ENCODE results near the gene PTCH1.

The PTCH1 gene

GRCh38 chr9:95497772-95498171, 19.0 kb downstream of the PTCH1 start:
- FAIRE-seq, result no peak

GRCh38 chr9:95496687-95497086, 20.1 kb downstream of the PTCH1 start:
- no peak for FAIRE-seq

- FAIRE-seq, result no peak
These were observed 20.8 kb downstream of the PTCH1 start for GRCh38 chr9:95495961-95496360.

GRCh38 chr9:95495529-95495928, 21.2 kb downstream of the PTCH1 start:
- FAIRE-seq, result no peak

GRCh38 chr9:95494416-95495371, 22.1 kb downstream of the PTCH1 start:
- no peak for FAIRE-seq

- no peak for FAIRE-seq
These were observed 22.8 kb downstream of the PTCH1 start for GRCh38 chr9:95494022-95494415.

- FAIRE-seq, result no peak
These were observed 23.4 kb downstream of the PTCH1 start for GRCh38 chr9:95493402-95493801.

GRCh38 chr9:95491543-95492320, 25.0 kb downstream of the PTCH1 start:
- FAIRE-seq, result no peak

GRCh38 chr9:95488954-95489353, 27.8 kb downstream of the PTCH1 start:
- FAIRE-seq, result no peak

GRCh38 chr9:95486318-95486717, 30.5 kb downstream of the PTCH1 start:
- no peak for FAIRE-seq

GRCh38 chr9:95484225-95484624, 32.5 kb downstream of the PTCH1 start:
- FAIRE-seq, result no peak

- FAIRE-seq, result no peak
These were observed 33.3 kb downstream of the PTCH1 start for GRCh38 chr9:95483431-95483830.

- FAIRE-seq, result no peak
These were observed 34.1 kb downstream of the PTCH1 start for GRCh38 chr9:95482621-95483020.

- FAIRE-seq, result no peak
These were observed 35.8 kb downstream of the PTCH1 start for GRCh38 chr9:95481000-95481399.

- FAIRE-seq, result no peak
These were observed 36.4 kb downstream of the PTCH1 start for GRCh38 chr9:95480346-95480745.

- no peak for FAIRE-seq
These were observed 37.4 kb downstream of the PTCH1 start for GRCh38 chr9:95479330-95479729.

GRCh38 chr9:95478335-95478734, 38.4 kb downstream of the PTCH1 start:
- peak; percentile 15 for FAIRE-seq

GRCh38 chr9:95477885-95478284, 38.9 kb downstream of the PTCH1 start:
- no peak for FAIRE-seq

- FAIRE-seq, result no peak
These were observed 39.3 kb downstream of the PTCH1 start for GRCh38 chr9:95477441-95477840.

- no peak for FAIRE-seq
These were observed 48.0 kb downstream of the PTCH1 start for GRCh38 chr9:95468791-95469190.

- no peak for FAIRE-seq
These were observed 51.7 kb downstream of the PTCH1 start for GRCh38 chr9:95465115-95465514.

- FAIRE-seq, result no peak
These were observed 53.4 kb downstream of the PTCH1 start for GRCh38 chr9:95463148-95464060.
